ENCODE data around the gene TMEM217. TPM values are rescaled to one million over a fixed set of nuclear protein-coding genes. Genes with fewer than 3 reads are reported as not detected.

TMEM217 gene
- total and polyA plus RNA-seq, 2 donors = 0.24 to 3.4 TPM

DNA sequence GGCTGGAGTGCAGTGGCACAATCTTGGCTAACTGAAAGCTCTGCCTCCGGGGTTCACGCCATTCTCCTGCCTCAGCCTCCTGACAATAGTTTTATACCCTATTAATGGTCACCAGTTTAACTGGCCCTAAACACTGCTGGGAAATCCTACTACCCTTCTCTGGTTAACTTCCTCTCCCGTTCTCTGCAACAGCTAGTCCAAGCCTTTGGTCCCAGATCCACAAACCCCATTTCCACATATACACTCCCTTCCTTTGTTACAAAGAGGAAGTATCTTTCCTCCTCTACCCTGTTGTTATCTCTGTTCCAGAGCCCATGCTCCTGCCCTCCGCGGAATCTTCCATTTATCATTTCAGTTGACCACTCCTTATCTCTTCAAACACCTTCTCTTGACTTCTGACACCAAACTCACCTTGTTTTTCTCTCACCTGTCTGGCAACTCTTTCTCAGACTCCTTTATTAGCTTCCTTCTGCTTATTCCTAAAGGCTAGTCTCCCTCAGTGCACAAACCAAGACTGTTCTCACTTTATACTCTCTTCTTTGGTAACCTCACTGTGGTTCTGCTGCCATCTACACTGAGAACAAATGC lies 25.4 kb downstream of the TMEM217 start:
- H3K4me3 ChIP-seq (ENCODE audit: low read depth, low read length) = no peak overlapping the region
- no peaks in the 10 kb centered on the region for H3K36me3 ChIP-seq (ENCODE audit: insufficient read depth)
- WGBS = 82% methylated on average over 5 of the region's 5 CpGs
- H3K27ac ChIP-seq (ENCODE audit: low read depth) = no peak overlapping the region
- no peak for DNase-seq (ENCODE audit: extremely low spot score)
- H3K4me1 ChIP-seq (ENCODE audit: insufficient read depth) = no peaks in the 10 kb centered on the region

DNA sequence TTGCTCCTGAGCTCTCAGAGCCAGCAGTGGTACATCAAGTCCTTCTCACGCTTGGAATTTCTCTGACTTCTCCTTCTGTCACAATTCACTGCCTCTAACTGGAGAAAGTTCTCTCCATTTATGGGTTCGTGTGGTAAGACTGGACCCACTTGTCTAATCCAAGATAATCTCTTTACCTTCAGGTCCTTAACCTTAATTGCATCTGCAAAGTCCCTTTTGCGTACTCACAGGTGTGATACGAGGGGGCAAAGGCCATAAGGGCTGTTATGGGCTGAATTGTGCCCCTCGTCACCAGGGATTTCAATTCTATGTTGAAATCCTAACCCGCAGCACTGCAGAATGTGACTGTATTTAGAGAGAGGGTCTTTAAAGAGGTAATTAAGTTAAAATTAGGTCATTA lies 27.8 kb downstream of the TMEM217 start:
- no peaks in the 10 kb centered on the region for H3K36me3 ChIP-seq (ENCODE audit: insufficient read depth)
- H3K4me1 ChIP-seq (ENCODE audit: insufficient read depth) = no peaks in the 10 kb centered on the region
- 80% methylated on average over 6 of the region's 6 CpGs for WGBS
- H3K4me3 ChIP-seq (ENCODE audit: low read depth, low read length) = no peak overlapping the region
- H3K27ac ChIP-seq (ENCODE audit: low read depth) = no peak overlapping the region
- no peak for DNase-seq (ENCODE audit: extremely low spot score)

DNA sequence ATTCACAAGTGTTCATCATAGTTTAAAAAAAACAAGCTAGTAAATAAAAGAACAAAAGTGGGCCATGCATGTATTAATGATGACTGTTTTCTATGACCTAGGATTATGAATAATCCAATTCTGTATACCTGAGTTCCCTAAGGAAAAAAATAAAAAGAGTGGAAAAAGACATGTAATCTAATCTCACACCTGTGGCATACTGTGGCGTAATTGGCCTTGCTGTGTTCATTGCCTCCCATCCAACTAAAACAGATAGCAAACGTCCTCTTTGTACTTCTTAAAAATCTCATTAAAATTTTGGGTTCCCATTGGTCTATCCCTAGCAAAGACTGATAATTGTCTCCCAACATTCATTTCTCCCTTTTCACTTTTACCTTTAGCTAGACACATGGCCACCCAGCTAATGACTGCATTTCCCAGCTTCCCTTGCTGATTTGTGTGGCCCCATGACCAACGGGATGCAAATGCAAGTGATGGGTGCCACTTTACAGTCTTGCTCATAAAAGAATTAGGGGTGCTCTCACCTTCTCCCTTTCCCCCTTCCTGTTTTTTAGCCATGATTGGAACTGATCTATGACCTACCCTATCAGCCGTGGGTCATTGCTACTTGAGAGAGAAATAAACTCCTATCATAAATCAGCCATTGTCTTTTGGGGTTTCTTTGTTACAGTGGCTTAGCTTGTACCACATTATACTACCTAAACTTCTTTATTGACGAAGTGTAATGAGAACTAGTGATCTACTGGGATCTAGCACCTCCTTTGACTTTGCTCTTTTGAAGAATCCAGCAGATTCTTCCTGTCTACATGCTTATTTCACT lies 32.4 kb downstream of the TMEM217 start:
- Histone ChIP-seq H3K36me3 (ENCODE audit: insufficient read depth) (no peaks in the 10 kb centered on the region), H3K4me1 (ENCODE audit: insufficient read depth) (no peaks in the 10 kb centered on the region), H3K4me3 (ENCODE audit: low read depth, low read length) (no peak overlapping the region), H3K27ac (ENCODE audit: low read depth) (no peak overlapping the region)
- WGBS = 79% methylated on average over 5 of the region's 5 CpGs
- DNase-seq (ENCODE audit: extremely low spot score) = no peak

DNA sequence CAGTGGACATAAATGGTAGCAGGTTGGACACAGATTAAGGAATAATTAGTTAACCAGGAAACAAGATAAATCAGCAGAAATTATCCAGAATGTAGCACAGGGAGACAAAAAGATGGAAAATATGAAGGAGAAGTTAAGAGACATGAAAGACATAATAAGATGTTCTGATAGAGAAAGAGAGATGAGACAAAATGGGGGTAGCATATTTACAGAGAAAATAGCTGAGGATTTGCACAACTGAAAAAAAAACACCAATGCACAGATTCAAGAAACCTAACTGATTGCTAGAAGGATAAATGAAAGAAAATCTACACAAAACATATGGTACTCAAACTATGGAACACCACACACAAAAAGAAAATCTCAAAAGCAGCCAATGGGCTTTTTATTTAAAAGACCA lies 35.0 kb downstream of the TMEM217 start:
- Histone ChIP-seq H3K27ac (ENCODE audit: low read depth) (no peak overlapping the region), H3K36me3 (ENCODE audit: insufficient read depth) (no peaks in the 10 kb centered on the region), H3K4me1 (ENCODE audit: insufficient read depth) (no peaks in the 10 kb centered on the region), H3K4me3 (ENCODE audit: low read depth, low read length) (no peak overlapping the region)
- DNase-seq (ENCODE audit: extremely low spot score) = no peak

DNA sequence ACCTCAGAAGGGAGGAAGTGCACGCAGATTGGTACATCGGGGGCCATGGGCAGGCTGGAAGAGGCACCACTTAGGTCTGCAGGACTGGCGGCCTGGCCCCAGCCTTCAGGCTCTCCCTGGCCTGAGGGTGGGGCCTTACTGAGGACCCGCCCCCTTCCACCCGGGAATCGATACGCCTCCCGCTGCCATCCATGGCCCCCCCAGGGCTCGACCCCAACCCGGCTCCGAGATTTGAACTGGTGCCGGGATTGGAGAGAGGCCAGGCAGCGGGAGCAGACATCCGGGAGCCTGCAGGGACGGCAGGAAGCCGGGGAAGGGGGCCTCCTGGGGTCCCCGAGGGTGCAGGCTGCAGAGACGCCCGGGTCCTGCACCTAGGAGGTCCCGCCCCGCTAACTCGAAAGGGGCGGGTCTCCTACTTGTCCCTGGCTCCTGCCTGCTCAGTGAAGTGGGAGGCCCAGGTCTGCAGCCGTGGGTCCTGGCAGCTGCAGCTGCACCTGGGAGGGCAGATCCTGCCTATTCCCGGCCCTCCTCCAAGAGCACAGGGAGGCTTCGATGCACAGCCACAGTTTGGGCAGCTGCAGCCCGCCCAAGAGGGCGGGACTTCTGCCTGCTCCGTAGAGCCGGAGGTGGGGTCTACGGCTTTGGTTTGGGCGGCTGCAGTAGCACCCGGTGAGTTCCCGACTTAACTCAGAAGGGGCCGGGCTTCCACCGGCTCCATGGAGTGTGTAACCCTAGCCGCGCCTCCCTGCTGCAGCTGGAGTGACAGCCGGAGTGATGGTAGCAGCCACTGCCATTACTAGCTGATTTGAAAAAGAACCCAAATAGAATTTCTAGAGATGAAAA lies 35.6 kb downstream of the TMEM217 start:
- WGBS = under 1% methylated on average over 39 of the region's 39 CpGs
- H3K4me3 ChIP-seq (ENCODE audit: low read depth, low read length) = peak overlapping the region; percentile 60
- H3K36me3 ChIP-seq (ENCODE audit: insufficient read depth) = no peaks in the 10 kb centered on the region
- no peaks in the 10 kb centered on the region for H3K4me1 ChIP-seq (ENCODE audit: insufficient read depth)
- DNase-seq (ENCODE audit: extremely low spot score) = no peak
- no peak overlapping the region for H3K27ac ChIP-seq (ENCODE audit: low read depth)

DNA sequence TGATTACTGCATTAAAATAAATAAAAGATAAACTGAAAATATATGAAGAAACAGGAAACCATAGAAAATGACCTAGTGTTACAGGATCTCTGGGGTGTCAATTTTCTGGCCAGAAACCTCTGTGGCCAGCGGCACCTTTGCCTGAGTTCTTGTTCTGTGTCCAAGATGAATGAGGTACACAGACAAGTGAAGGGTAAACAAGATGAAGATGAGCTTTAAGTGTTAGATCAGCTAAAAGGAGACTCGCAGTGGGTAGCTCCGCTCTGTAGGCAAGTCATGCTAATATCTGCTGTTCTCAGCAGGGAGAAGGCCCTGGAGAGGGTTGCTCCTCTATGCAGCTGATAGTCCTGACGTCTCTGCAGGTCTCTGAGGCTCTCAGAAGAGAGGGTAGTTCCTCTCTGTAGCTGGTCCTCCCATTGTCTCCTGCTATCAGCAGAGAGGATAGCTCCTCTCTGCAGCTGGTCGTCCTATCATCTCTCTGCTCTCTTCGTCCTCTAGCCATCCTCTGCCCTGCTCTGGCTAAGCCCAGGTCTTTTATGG lies 36.3 kb downstream of the TMEM217 start:
- no peak overlapping the region for H3K4me3 ChIP-seq (ENCODE audit: low read depth, low read length)
- H3K4me1 ChIP-seq (ENCODE audit: insufficient read depth) = no peaks in the 10 kb centered on the region
- H3K36me3 ChIP-seq (ENCODE audit: insufficient read depth) = no peaks in the 10 kb centered on the region
- 58% methylated on average over 6 of the region's 6 CpGs for WGBS
- no peak overlapping the region for H3K27ac ChIP-seq (ENCODE audit: low read depth)
- DNase-seq (ENCODE audit: extremely low spot score) = no peak

DNA sequence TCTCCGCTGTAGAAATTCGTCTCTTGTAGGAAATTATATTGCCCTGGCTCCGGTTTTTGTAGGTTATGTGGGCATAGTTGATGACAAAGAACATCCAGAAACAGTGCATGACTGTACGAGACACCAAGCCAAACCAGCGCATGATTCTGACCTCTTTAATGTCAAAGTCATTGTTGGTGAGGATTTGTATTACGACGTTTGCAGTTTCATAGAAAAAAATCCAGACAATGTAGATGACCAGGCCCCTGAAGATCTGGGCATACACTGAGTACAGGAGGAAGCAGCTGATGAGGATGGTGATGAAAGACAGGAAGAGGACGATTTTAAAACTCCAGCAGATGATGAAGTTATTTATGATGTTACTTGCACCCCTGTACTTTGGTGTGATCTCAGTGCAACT lies 39.4 kb downstream of the TMEM217 start:
- no peaks in the 10 kb centered on the region for H3K36me3 ChIP-seq (ENCODE audit: insufficient read depth)
- WGBS = 81% methylated on average over 8 of the region's 8 CpGs
- H3K27ac ChIP-seq (ENCODE audit: low read depth) = no peak overlapping the region
- no peaks in the 10 kb centered on the region for H3K4me1 ChIP-seq (ENCODE audit: insufficient read depth)
- H3K4me3 ChIP-seq (ENCODE audit: low read depth, low read length) = no peak overlapping the region
- no peak for DNase-seq (ENCODE audit: extremely low spot score)

DNA sequence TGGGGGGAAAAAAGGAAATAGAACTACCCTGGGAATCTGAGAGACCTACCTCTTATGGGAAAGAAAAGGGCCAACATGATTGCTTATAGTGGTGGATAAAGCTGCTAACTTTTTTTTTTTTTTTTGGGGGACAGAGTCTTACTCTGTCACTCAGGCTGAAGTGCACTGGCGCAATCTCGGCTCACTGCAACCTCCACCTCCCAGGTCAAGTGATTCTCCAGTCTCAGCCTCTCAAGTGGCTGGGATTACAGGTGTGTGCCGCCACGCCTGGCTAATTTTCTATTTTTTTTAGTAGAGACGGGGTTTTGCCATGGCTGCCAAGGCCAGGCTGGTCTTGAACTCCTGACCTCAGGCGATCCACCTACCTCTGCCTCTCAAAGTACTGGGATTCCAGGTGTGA lies 39.9 kb downstream of the TMEM217 start:
- DNase-seq (ENCODE audit: extremely low spot score) = no peak
- Histone ChIP-seq H3K36me3 (ENCODE audit: insufficient read depth) (no peaks in the 10 kb centered on the region), H3K27ac (ENCODE audit: low read depth) (no peak overlapping the region), H3K4me1 (ENCODE audit: insufficient read depth) (no peaks in the 10 kb centered on the region), H3K4me3 (ENCODE audit: low read depth, low read length) (no peak overlapping the region)
- 94% methylated on average over 6 of the region's 6 CpGs for WGBS

DNA sequence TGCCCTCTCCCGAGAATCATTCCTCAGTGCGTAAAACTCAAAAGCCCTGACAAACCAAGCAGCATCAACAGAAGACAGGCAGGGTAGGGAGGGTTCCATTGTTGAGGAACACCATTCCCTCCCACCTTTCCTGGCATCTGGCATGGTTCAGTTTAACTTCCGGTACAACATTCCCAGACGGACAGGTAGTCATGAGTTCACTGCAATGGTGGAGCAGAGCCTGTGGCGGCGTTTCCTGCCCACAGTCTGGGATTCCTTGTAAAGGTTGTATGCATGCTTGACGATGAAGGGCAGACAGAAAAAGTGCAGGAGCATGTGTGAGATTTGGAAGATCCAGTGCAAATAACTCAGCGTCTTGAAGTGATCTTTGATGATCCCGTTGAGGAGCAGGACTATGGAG lies 45.7 kb downstream of the TMEM217 start:
- no peak for DNase-seq (ENCODE audit: extremely low spot score)
- 83% methylated on average over 9 of the region's 9 CpGs for WGBS
- no peak overlapping the region for H3K4me3 ChIP-seq (ENCODE audit: low read depth, low read length)
- H3K4me1 ChIP-seq (ENCODE audit: insufficient read depth) = no peaks in the 10 kb centered on the region
- H3K27ac ChIP-seq (ENCODE audit: low read depth) = no peak overlapping the region
- no peaks in the 10 kb centered on the region for H3K36me3 ChIP-seq (ENCODE audit: insufficient read depth)

DNA sequence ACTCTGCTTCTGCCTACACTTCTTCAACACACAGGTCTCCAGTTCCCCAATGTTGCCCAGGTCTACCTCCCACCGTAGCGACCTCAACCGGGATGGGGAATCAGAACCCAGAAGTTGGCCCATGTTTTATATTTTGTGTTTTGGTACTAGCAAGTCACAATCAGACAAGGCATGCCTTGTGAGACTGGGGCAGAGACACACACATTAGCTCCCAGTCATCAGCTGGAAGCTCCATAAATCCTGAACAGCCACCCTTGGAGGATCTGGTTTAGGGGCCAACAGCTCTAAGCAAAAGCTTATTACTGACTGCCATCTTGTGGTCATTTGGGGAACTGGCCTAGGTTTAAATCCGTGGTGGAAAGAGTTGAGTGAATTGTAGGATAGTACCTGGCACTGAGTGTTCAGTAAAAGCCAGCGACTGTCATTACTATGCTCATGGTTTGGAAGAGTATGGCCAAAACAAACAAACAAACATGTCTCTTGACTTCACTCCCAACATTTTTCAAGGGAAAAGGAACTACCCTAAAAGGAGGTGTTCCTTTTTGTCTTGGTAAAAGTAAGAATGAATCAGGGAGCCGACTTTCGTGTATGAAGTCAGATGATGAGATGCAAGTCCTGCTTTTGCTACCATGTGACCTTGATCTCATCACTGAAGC lies 47.5 kb downstream of the TMEM217 start:
- DNase-seq (ENCODE audit: extremely low spot score) = peak; percentile 78
- WGBS = 64% methylated on average over 7 of the region's 7 CpGs
- Histone ChIP-seq H3K36me3 (ENCODE audit: insufficient read depth) (no peaks in the 10 kb centered on the region), H3K4me3 (ENCODE audit: low read depth, low read length) (no peak overlapping the region), H3K4me1 (ENCODE audit: insufficient read depth) (no peaks in the 10 kb centered on the region), H3K27ac (ENCODE audit: low read depth) (no peak overlapping the region)

DNA sequence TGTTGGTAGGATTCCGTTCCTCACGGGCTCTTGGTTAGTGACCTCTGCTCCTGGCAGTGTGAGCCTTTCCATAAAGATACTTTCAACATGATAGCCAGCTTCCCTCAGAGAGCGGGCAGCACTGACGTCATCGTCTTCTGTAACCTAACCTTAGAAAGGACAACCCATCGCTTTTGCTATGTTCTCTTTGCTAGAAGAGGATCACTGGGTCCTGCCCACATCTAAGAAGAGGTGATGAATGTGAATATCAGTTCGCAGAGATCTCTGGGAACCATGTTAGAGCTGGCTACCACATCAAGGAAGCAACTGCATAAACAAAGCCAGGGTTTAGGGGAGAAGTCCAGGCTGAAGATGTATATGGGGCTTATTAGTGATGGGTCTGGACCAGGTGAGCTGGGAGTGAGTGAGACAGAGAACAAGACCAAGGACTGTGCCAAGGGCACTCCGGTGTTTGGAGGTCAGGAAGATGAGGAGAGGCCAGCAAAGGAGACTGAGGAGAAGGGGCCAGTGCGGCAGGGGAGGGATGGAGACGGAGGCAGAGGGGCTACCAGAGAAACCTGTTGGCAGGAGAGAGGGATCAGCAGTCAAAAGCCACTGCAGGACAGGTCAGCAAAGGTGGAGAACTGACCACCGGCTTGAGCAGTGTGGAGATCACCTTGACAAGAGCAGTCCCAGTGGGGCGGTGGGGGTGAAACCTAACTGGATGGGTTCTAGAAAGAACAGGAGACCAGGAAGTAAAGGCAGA lies 48.3 kb downstream of the TMEM217 start:
- 86% methylated on average over 12 of the region's 12 CpGs for WGBS
- H3K27ac ChIP-seq (ENCODE audit: low read depth) = no peak overlapping the region
- no peak for DNase-seq (ENCODE audit: extremely low spot score)
- no peaks in the 10 kb centered on the region for H3K4me1 ChIP-seq (ENCODE audit: insufficient read depth)
- no peaks in the 10 kb centered on the region for H3K36me3 ChIP-seq (ENCODE audit: insufficient read depth)
- H3K4me3 ChIP-seq (ENCODE audit: low read depth, low read length) = no peak overlapping the region

DNA sequence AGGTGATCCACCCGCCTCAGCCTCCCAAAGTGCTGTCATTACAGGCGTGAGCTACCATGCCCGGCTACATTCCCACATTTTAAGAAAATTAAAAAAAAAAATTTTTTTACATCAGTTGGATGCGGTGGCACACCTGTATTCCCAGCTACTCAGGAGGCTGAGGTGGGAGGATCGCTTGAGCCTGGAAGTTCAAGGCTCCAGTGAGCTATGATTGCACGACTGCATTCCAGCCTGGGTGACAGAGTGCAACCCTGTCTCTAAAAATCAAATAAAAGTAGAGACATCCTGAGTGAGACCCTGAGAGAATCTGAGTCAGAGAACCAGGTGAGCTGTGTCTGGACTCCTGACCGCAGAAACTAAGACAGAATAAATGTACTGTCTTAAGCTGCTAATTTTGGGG lies 49.2 kb downstream of the TMEM217 start:
- H3K27ac ChIP-seq (ENCODE audit: low read depth) = no peak overlapping the region
- H3K4me1 ChIP-seq (ENCODE audit: insufficient read depth) = no peaks in the 10 kb centered on the region
- no peak overlapping the region for H3K4me3 ChIP-seq (ENCODE audit: low read depth, low read length)
- no peaks in the 10 kb centered on the region for H3K36me3 ChIP-seq (ENCODE audit: insufficient read depth)
- WGBS = 94% methylated on average over 7 of the region's 7 CpGs
- DNase-seq (ENCODE audit: extremely low spot score) = no peak

Measured in urinary bladder (tissue), 4 donors.